H1 (cell line): Measurements from ENCODE around the gene ZBED4. TPM values are rescaled to one million over a fixed set of nuclear protein-coding genes. Genes with fewer than 3 reads are reported as not detected.

ENCODE experiments used
- ASH2L ChIP-seq: fragments of 200-600, 300-600 bp; sonication (generic); IDR thresholded peaks from one replicate; pipeline ENCODE4 v1.7.1; 2017; ENCODE audit warnings: low read length
- CBX8 ChIP-seq: fragments of 300-800, 300-1000 bp; sonication (generic); IDR thresholded peaks from 2 replicates; pipeline ENCODE4 v1.7.1; 2016; ENCODE audit warnings: low read depth, low read length, borderline replicate concordance
- CHD1 ChIP-seq: IDR thresholded peaks from 2 replicates; pipeline ENCODE4 v1.6.1; 2012; ENCODE audit warnings: low read depth, low read length, improper control_type of control experiment
- CREB1 ChIP-seq: IDR thresholded peaks from 2 replicates; pipeline ENCODE4 v1.6.1; 2012; ENCODE audit warnings: inconsistent platforms
- CTBP2 ChIP-seq: IDR thresholded peaks from 2 replicates; pipeline ENCODE4 v1.7.0; 2011; ENCODE audit warnings: borderline replicate concordance, mild to moderate bottlenecking, moderate library complexity, mixed read lengths, low read length; ENCODE audit not compliant: insufficient read depth, insufficient read length
- E2F6 ChIP-seq: IDR thresholded peaks from 2 replicates; pipeline ENCODE4 v1.6.1; 2012; ENCODE audit warnings: inconsistent platforms
- EZH2 ChIP-seq: fragments of 200-600 bp; sonication (generic); IDR thresholded peaks from 2 replicates; pipeline ENCODE4 v1.7.1; 2012; ENCODE audit warnings: low read depth, mild to moderate bottlenecking, moderate library complexity, low read length, inconsistent platforms; ENCODE audit not compliant: severe bottlenecking
- GABPA ChIP-seq: IDR thresholded peaks from 2 replicates; pipeline ENCODE4 v1.6.1; 2011; ENCODE audit warnings: mild to moderate bottlenecking, low read length, moderate library complexity, borderline replicate concordance; ENCODE audit not compliant: insufficient read depth
- NANOG ChIP-seq: IDR thresholded peaks from 2 replicates; pipeline ENCODE4 v1.6.1; 2011; ENCODE audit warnings: low read length, low read depth, mild to moderate bottlenecking, inconsistent platforms; ENCODE audit not compliant: insufficient read depth, poor library complexity, severe bottlenecking
- NRF1 ChIP-seq: IDR thresholded peaks from 2 replicates; pipeline ENCODE4 v1.6.1; 2011; ENCODE audit warnings: mild to moderate bottlenecking, low read depth, low read length, improper control_type of control experiment
- PHF8 ChIP-seq: fragments of 200-600 bp; sonication (generic); conservative IDR thresholded peaks from 2 replicates; pipeline ENCODE4 v1.7.1; 2012; ENCODE audit warnings: low read depth, mild to moderate bottlenecking, inconsistent platforms, low read length, moderate library complexity
- POLR2AphosphoS5 ChIP-seq: IDR thresholded peaks from 2 replicates; pipeline ENCODE4 v1.6.1; 2011; ENCODE audit warnings: low read depth, low read length
- RBBP5 ChIP-seq: IDR thresholded peaks from 2 replicates; pipeline ENCODE4 v1.7.1; 2012; ENCODE audit warnings: low read depth, mild to moderate bottlenecking, inconsistent platforms, low read length, moderate library complexity, borderline replicate concordance
- SIN3A ChIP-seq, 2 experiments: IDR thresholded peaks in 1 of 2; conservative IDR thresholded peaks in 1 of 2; 2 replicates each; pipeline ENCODE4 v1.6.1; 2011 to 2012; ENCODE audit warnings: low read length in 2 of 2, improper control_type of control experiment in 1 of 2, low read depth in 1 of 2, mild to moderate bottlenecking in 1 of 2
- TAF1 ChIP-seq: IDR thresholded peaks from 2 replicates; pipeline ENCODE4 v1.6.1; 2011; ENCODE audit warnings: mild to moderate bottlenecking, low read depth, low read length
- ZNF274 ChIP-seq: IDR thresholded peaks from 2 replicates; pipeline ENCODE4 v1.7.0; 2012; ENCODE audit warnings: low read length, borderline replicate concordance; ENCODE audit errors: extremely low read depth
- polyA plus RNA-seq, 7 experiments: library from polyadenylated mRNA; depleted of rRNA in 3 of 7; stranded (reverse) in 5 of 7; unstranded in 2 of 7; fragments of >200 nt in 5 of 7; fragments of 200-250 nt in 2 of 7; gene quantifications; 1 replicate in 5 of 7; 2 replicates in 1 of 7; 4 replicates in 1 of 7; pipeline versions ENCODE4 v1.2.1 to v1.2.3, GENCODE V29; 2011 to 2013; ENCODE audit warnings: missing spikeins in 2 of 7, mixed read lengths in 2 of 7
- total RNA-seq: library from RNA; stranded (reverse); fragmentation: NEBNext Ultra II Directional; extraction: Animal tissue kit (Norgen Biotek cat#: 25700); gene quantifications from 2 replicates; pipeline ENCODE4 v1.2.1, GENCODE V29; 2021

The ZBED4 gene
- total and polyA plus RNA-seq, 2 of the 8 experiments (the other 6 are each of a cell fraction or from before 2014, with no cell fraction given) = 11.0 to 28.3 TPM

GRCh38 chr22:49917974-49918910 lies 64.6 kb downstream of the ZBED4 start, which contains the start of the genes ALG12 and CRELD2 (continued):
- peak; percentile 22; the same call in 1 of the 2 replicates for TF ChIP-seq E2F6
- no peak for TF ChIP-seq CHD1
- TF ChIP-seq PHF8 = peak; percentile 70; the same call in 1 of the 2 replicates
- TF ChIP-seq EZH2 = no peak
- TF ChIP-seq NANOG = no peak
- TF ChIP-seq NRF1 = peak; percentile 56
- TF ChIP-seq RBBP5 = peak; percentile 43; the same call in 1 of the 2 replicates
- no peak for TF ChIP-seq CBX8
- TF ChIP-seq CREB1 = peak; percentile 87
- TF ChIP-seq ASH2L = peak; percentile 77
- no peak for TF ChIP-seq CTBP2
- peak; percentile 29; the same call in 1 of the 2 replicates for TF ChIP-seq GABPA
- peak; percentile 39; the same call in 1 of the 2 replicates for TF ChIP-seq POLR2AphosphoS5
- TF ChIP-seq TAF1 = peak; percentile 42; the same call in 1 of the 2 replicates
- peak; percentile 47 to 72; a peak in 2 of 4 replicates for TF ChIP-seq SIN3A (conservative IDR thresholded peaks at IDR 0.05 in 1 of 2, IDR thresholded peaks at IDR 0.05 in 1 of 2; ENCODE audit: low read depth in 1 of 2, low read length in 2 of 2)
- no peak for TF ChIP-seq ZNF274
